Panc1 (cell line): Measurements from ENCODE around the gene ARHGAP8. TPM values are rescaled to one million over a fixed set of nuclear protein-coding genes. Genes with fewer than 3 reads are reported as not detected.

Source experiments
- ATAC-seq: fragments of 200-7000 bp; cut with Tn5 transposase; 2 replicates; pipeline ENCODE4 v1.9.1; 2020; ENCODE audit warnings: mild to moderate bottlenecking, moderate library complexity
- BruUV-seq: library from RNA; stranded (reverse); fragments of 400-500 nt; replicated peaks from 2 replicates; lab custom pipeline; 2021; lab: Mats Ljungman, UMichigan
- CTCF ChIA-PET: fragments of 300-600 bp; sonication (Branson Sonifier 250); formaldehyde crosslinking; loops from one replicate; lab custom pipeline; 2022; ENCODE audit warnings: antibody characterized with exemption; lab: Charles Lee
- POLR2A ChIA-PET: fragments of 300-600 bp; sonication (Branson Sonifier 250); formaldehyde crosslinking; loops from one replicate; lab custom pipeline; 2022; ENCODE audit warnings: antibody characterized with exemption; lab: Charles Lee
- DNase-seq: peaks from one replicate; pipeline ENCODE4 v3.0.0-alpha.2; 2010; ENCODE audit warnings: low read depth, low spot score
- H3K27ac ChIP-seq: 2 replicates; pipeline ENCODE4 v1.5.1; 2011; ENCODE audit warnings: mild to moderate bottlenecking, low read length, inconsistent platforms
- H3K27me3 ChIP-seq: fragments of 200-500 bp; sonication (Bioruptor generic); 2 replicates; pipeline ENCODE4 v1.6.0; 2014; ENCODE audit warnings: low read length, inconsistent platforms; ENCODE audit not compliant: control insufficient read depth, insufficient read depth
- H3K36me3 ChIP-seq: fragments of 200-500 bp; sonication (Bioruptor generic); 2 replicates; pipeline ENCODE4 v1.5.1; 2014; ENCODE audit warnings: inconsistent platforms, mild to moderate bottlenecking, low read length, moderate library complexity; ENCODE audit not compliant: control insufficient read depth, insufficient read depth
- H3K4me1 ChIP-seq: 2 replicates; pipeline ENCODE4 v1.5.1; 2011; ENCODE audit warnings: inconsistent platforms, mild to moderate bottlenecking, low read length, moderate library complexity; ENCODE audit not compliant: control insufficient read depth, insufficient read depth
- H3K4me3 ChIP-seq, 2 experiments: 2 replicates each; pipeline ENCODE4 v1.5.1; 2011 to 2012; ENCODE audit warnings: low read depth in 2 of 2, low read length in 2 of 2, mild to moderate bottlenecking in 2 of 2, inconsistent platforms in 1 of 2, moderate library complexity in 1 of 2
- H3K9me3 ChIP-seq: fragments of 200-500 bp; sonication (Bioruptor generic); 2 replicates; pipeline ENCODE4 v1.5.1; 2014; ENCODE audit warnings: low read depth, mild to moderate bottlenecking, inconsistent platforms, low read length, moderate library complexity; ENCODE audit not compliant: control insufficient read depth, insufficient read depth
- POLR2AphosphoS5 ChIP-seq: IDR thresholded peaks from 2 replicates; pipeline ENCODE4 v1.6.1; 2012; ENCODE audit warnings: mild to moderate bottlenecking, low read depth, low read length, moderate library complexity
- SIN3A ChIP-seq: IDR thresholded peaks from 2 replicates; pipeline ENCODE4 v1.6.1; 2012; ENCODE audit warnings: low read depth, mild to moderate bottlenecking, low read length, moderate library complexity, borderline replicate concordance; ENCODE audit not compliant: insufficient read depth
- TCF7L2 ChIP-seq: IDR thresholded peaks from 2 replicates; pipeline ENCODE4 v1.6.1; 2011; ENCODE audit warnings: mild to moderate bottlenecking, low read depth, low read length, inconsistent platforms
- in situ Hi-C: cut with HindIII; loops from 2 replicates; pipeline ENCODE4 v1.10.0; 2016; ENCODE audit warnings: low sequenced_read_pairs, low pct_unique_long_range_greater_than_20kb
- intact Hi-C: fragments of 100-400 bp; cut with micrococcal nuclease; formaldehyde crosslinking; loops from one replicate; pipeline ENCODE4 v1.10.0; 2022; ENCODE audit not compliant: unreplicated experiment
- total RNA-seq: library from RNA; stranded (reverse); gene quantifications from one replicate; pipeline ENCODE4 v1.2.1, GENCODE V29; 2021; ENCODE audit not compliant: unreplicated experiment
- TF ChIP-seq, protein P1 (sequence below): fragments of 450-650 bp; IDR thresholded peaks from 2 replicates; pipeline ENCODE4 v1.5.1; 2017; ENCODE audit warnings: mild to moderate bottlenecking
- TF ChIP-seq, protein P2 (sequence below), 2 experiments: IDR thresholded peaks; 2 replicates each; pipeline ENCODE4 v1.6.1; 2011 to 2012; ENCODE audit warnings: low read depth in 2 of 2, control low read depth in 1 of 2, low read length in 1 of 2, mild to moderate bottlenecking in 1 of 2, moderate library complexity in 1 of 2; ENCODE audit not compliant: insufficient read depth in 1 of 2

ARHGAP8 gene
- total RNA-seq, 1 experiment from 2014 or later, result 9.2 TPM

DNA sequence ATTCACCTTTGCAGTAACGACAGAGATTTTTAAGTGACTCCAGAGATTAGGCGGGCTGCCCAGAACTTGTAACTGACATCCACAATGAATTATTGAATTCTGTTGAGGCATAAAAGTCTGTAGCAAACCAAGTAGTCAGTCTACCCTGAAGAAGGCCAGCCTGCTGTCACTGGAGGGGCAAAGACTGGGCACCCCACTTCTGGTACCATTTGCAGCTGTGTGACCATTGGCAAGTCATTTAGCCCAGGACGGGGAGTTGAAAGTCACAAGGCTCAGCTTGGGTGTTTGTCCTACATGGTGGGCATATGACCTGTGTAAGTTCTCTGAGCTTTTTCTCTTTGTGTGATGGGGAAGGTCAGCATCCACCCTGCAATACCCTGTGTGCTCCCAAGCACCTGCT lies 119.4 kb downstream of the ARHGAP8 start:
- H3K4me3 ChIP-seq, result no peak overlapping the region
- TF ChIP-seq, protein P1, sequence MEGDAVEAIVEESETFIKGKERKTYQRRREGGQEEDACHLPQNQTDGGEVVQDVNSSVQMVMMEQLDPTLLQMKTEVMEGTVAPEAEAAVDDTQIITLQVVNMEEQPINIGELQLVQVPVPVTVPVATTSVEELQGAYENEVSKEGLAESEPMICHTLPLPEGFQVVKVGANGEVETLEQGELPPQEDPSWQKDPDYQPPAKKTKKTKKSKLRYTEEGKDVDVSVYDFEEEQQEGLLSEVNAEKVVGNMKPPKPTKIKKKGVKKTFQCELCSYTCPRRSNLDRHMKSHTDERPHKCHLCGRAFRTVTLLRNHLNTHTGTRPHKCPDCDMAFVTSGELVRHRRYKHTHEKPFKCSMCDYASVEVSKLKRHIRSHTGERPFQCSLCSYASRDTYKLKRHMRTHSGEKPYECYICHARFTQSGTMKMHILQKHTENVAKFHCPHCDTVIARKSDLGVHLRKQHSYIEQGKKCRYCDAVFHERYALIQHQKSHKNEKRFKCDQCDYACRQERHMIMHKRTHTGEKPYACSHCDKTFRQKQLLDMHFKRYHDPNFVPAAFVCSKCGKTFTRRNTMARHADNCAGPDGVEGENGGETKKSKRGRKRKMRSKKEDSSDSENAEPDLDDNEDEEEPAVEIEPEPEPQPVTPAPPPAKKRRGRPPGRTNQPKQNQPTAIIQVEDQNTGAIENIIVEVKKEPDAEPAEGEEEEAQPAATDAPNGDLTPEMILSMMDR, result no peak
- TF ChIP-seq, protein P2, sequence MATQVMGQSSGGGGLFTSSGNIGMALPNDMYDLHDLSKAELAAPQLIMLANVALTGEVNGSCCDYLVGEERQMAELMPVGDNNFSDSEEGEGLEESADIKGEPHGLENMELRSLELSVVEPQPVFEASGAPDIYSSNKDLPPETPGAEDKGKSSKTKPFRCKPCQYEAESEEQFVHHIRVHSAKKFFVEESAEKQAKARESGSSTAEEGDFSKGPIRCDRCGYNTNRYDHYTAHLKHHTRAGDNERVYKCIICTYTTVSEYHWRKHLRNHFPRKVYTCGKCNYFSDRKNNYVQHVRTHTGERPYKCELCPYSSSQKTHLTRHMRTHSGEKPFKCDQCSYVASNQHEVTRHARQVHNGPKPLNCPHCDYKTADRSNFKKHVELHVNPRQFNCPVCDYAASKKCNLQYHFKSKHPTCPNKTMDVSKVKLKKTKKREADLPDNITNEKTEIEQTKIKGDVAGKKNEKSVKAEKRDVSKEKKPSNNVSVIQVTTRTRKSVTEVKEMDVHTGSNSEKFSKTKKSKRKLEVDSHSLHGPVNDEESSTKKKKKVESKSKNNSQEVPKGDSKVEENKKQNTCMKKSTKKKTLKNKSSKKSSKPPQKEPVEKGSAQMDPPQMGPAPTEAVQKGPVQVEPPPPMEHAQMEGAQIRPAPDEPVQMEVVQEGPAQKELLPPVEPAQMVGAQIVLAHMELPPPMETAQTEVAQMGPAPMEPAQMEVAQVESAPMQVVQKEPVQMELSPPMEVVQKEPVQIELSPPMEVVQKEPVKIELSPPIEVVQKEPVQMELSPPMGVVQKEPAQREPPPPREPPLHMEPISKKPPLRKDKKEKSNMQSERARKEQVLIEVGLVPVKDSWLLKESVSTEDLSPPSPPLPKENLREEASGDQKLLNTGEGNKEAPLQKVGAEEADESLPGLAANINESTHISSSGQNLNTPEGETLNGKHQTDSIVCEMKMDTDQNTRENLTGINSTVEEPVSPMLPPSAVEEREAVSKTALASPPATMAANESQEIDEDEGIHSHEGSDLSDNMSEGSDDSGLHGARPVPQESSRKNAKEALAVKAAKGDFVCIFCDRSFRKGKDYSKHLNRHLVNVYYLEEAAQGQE (IDR thresholded peaks at IDR 0.05; ENCODE audit: insufficient read depth in 1 of 2, low read depth in 2 of 2, low read length in 1 of 2), result no peak
- no peak for TF ChIP-seq TCF7L2
- TF ChIP-seq SIN3A, result no peak
- TF ChIP-seq POLR2AphosphoS5, result no peak
- BruUV-seq, result no TSS peak
- no peak overlapping the region for H3K27ac ChIP-seq
- intact Hi-C loops, result no loop called here
- ATAC-seq, result no peak
- H3K4me1 ChIP-seq, result no peaks in the 10 kb centered on the region
- POLR2A ChIA-PET, result no interaction called here
- DNase-seq, result no peak
- in situ Hi-C loops, result no loop called here
- no peaks in the 10 kb centered on the region for H3K9me3 ChIP-seq
- no peaks in the 10 kb centered on the region for H3K36me3 ChIP-seq
- CTCF ChIA-PET, result no interaction called here
- no peaks in the 10 kb centered on the region for H3K27me3 ChIP-seq

DNA sequence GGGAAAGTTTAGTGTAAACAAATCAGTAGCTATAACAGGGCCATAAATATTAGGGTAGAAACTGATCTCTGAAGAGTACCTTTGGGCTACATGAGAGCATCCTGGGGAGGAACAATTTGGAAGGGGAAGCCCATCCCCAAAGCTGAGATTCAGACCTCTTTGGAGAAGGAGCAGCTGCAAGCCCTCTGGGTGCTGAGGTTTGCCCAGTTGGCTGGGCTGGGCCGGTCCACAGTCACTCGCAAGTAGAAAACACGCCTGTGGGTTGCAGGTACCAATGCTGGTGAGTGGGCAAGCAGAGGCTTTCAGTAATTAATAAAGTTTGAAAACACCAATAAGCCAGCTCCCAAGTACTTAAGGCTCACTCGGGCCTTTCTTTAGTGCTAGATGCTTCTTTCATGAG lies 124.5 kb downstream of the ARHGAP8 start:
- Histone ChIP-seq H3K36me3 (no peaks in the 10 kb centered on the region), H3K4me1 (no peaks in the 10 kb centered on the region), H3K4me3 (no peak overlapping the region), H3K27me3 (no peaks in the 10 kb centered on the region), H3K27ac (no peak overlapping the region), H3K9me3 (no peaks in the 10 kb centered on the region)
- no peak for DNase-seq
- ATAC-seq, result no peak
- ChIA-PET CTCF (no interaction called here), POLR2A (no interaction called here)
- TF ChIP-seq SIN3A, result no peak
- no TSS peak for BruUV-seq
- in situ Hi-C loops, result no loop called here
- intact Hi-C loops, result no loop called here

DNA sequence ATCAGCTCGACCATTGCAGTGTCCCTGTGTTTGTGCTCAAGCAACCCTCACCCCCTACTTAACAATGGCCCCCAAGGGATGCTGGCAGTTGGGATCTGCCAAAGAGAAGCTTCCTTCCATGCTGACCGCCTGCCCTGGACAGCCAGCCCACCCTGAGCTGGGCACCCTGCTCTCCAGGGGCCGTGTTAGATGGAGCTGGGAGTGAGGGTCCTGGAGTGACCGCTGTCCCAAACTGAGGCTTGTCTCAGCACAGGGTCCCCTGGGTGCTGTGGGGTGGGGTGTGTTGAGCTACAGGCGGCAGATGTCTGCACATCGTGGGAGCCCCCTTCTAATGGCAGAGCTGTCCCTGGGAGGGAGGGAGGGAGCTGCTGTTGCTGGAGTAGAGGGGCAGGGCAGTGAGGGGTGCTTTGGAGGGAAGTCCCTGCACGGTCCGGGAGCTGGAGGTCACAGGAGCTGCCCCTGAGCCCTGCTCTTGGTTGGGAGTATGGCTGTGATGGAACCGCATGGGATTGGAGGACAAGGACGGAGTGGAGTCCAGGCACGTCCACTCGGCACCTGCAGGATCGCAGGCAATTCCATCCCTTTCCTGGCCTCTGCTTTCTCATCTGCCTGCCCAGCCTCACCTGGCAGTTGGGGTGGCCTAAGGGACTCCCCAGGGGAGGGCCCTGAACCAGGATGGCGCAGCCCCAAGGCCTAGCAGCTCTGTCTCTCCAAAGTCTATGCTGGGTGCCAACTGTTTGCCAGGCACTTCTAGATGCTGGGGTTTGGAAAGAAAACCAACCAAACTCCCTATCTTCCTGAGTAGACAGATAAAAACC lies 126.3 kb downstream of the ARHGAP8 start:
- TF ChIP-seq, protein P2 (IDR thresholded peaks at IDR 0.05; ENCODE audit: insufficient read depth in 1 of 2, low read depth in 2 of 2, low read length in 1 of 2), result no peak
- TF ChIP-seq POLR2AphosphoS5 (no peak), TCF7L2 (no peak), SIN3A (no peak)
- TF ChIP-seq, protein P1, result no peak
- no peak for ATAC-seq
- H3K27me3 ChIP-seq, result no peaks in the 10 kb centered on the region
- no peak for DNase-seq
- no peak overlapping the region for H3K27ac ChIP-seq
- ChIA-PET POLR2A (no interaction called here), CTCF (no interaction called here)
- in situ Hi-C loops, result no loop called here
- H3K9me3 ChIP-seq, result no peaks in the 10 kb centered on the region
- H3K4me1 ChIP-seq, result no peaks in the 10 kb centered on the region
- no peak overlapping the region for H3K4me3 ChIP-seq
- no peaks in the 10 kb centered on the region for H3K36me3 ChIP-seq
- intact Hi-C loops, result no loop called here
- no TSS peak for BruUV-seq
